GM12878 (cell line): ENCODE data around the gene HK1. TPM values are rescaled to one million over a fixed set of nuclear protein-coding genes. Genes with fewer than 3 reads are reported as not detected.

Experiments
- ATAC-seq: fragments of 200-7000 bp; cut with Tn5 transposase; 3 replicates; pipeline ENCODE4 v1.9.1; 2020; ENCODE audit warnings: mild to moderate bottlenecking, moderate library complexity
- BruUV-seq: library from RNA; stranded (reverse); fragments of 400-500 nt; replicated peaks from 2 replicates; lab custom pipeline; 2021; lab: Mats Ljungman, UMichigan
- CTCF ChIA-PET: fragments of 300-600 bp; sonication (Branson Sonifier 250); formaldehyde crosslinking; extraction: SDS; loops from one replicate; lab custom pipeline; 2021; ENCODE audit warnings: inconsistent platforms; lab: Yijun Ruan, JAX
- POLR2A ChIA-PET: fragments of 350-600 bp; formaldehyde crosslinking; extraction: SDS; loops from one replicate; lab custom pipeline; 2021; ENCODE audit warnings: inconsistent platforms; lab: Charles Lee
- RAD21 ChIA-PET: fragments of 300-600 bp; sonication (Branson Sonifier 250); formaldehyde crosslinking; loops from one replicate; lab custom pipeline; 2023; ENCODE audit warnings: antibody characterized with exemption; ENCODE audit not compliant: unreplicated experiment; lab: Charles Lee
- SMC1A ChIA-PET: fragments of 300-600 bp; sonication (Branson Sonifier 250); formaldehyde crosslinking; loops from one replicate; lab custom pipeline; 2023; ENCODE audit not compliant: unreplicated experiment, uncharacterized antibody; lab: Charles Lee
- DNase-seq: peaks from one replicate; pipeline ENCODE4 v3.0.0-alpha.2; 2011; ENCODE audit warnings: low read depth, low spot score
- FAIRE-seq: peaks from 3 replicates; lab custom pipeline; 2011; peaks lifted over from hg19 to GRCh38; lab: Jason Lieb, UNC
- H2AFZ ChIP-seq: 2 replicates; pipeline ENCODE4 v1.6.0; 2011; ENCODE audit warnings: low read depth, low read length, control low read depth; ENCODE audit not compliant: control insufficient read depth
- H3K27ac ChIP-seq: 2 replicates; pipeline ENCODE4 v1.5.1; 2011; ENCODE audit warnings: control low read depth; ENCODE audit not compliant: control insufficient read depth, insufficient read depth
- H3K27me3 ChIP-seq, 2 experiments: replicated peaks in 1 of 2; 2 replicates each; pipeline versions ENCODE4 v1.6.0 to v1.6.1; 2011; ENCODE audit warnings: low read length in 1 of 2; ENCODE audit not compliant: control insufficient read depth in 2 of 2, insufficient read depth in 2 of 2
- H3K36me3 ChIP-seq, 2 experiments: 2 replicates each; pipeline ENCODE4 v1.5.1; 2011; ENCODE audit warnings: low read length in 1 of 2; ENCODE audit not compliant: control insufficient read depth in 2 of 2, insufficient read depth in 2 of 2
- H3K4me1 ChIP-seq: 2 replicates; pipeline ENCODE4 v1.6.1; 2011; ENCODE audit warnings: mild to moderate bottlenecking, low read length, moderate library complexity, mixed read lengths; ENCODE audit not compliant: control insufficient read depth, insufficient read depth
- H3K4me2 ChIP-seq: 2 replicates; pipeline ENCODE4 v1.6.0; 2011; ENCODE audit warnings: control low read depth; ENCODE audit not compliant: control insufficient read depth, insufficient read depth
- H3K4me3 ChIP-seq: fragments of 200-600 bp; sonication (generic); 2 replicates; pipeline ENCODE4 v1.5.1; 2016
- H3K79me2 ChIP-seq: 2 replicates; pipeline ENCODE4 v1.6.0; 2011; ENCODE audit warnings: low read length; ENCODE audit not compliant: control insufficient read depth, insufficient read depth
- H3K9ac ChIP-seq: 2 replicates; pipeline ENCODE4 v1.8.0; 2011; ENCODE audit warnings: low read length, control low read depth, mixed read lengths; ENCODE audit not compliant: control insufficient read depth, insufficient read depth
- H3K9me3 ChIP-seq: replicated peaks from 3 replicates; pipeline ENCODE4 v1.5.1; 2011; ENCODE audit warnings: mild to moderate bottlenecking, low read length; ENCODE audit not compliant: control insufficient read depth, insufficient read depth
- H4K20me1 ChIP-seq: 2 replicates; pipeline ENCODE4 v1.6.0; 2011; ENCODE audit not compliant: control insufficient read depth, insufficient read depth
- ATF7 ChIP-seq: fragments of 450-650 bp; IDR thresholded peaks from 2 replicates; pipeline ENCODE4 v1.6.1; 2016; ENCODE audit warnings: low read depth, mild to moderate bottlenecking
- BHLHE40 ChIP-seq, 2 experiments: fragments of 450-650 bp in 1 of 2; IDR thresholded peaks; 2 replicates each; pipeline ENCODE4 v1.6.1; 2011 to 2017; ENCODE audit warnings: low read depth in 2 of 2, borderline replicate concordance in 1 of 2, improper control_type of control experiment in 1 of 2, low read length in 1 of 2, mild to moderate bottlenecking in 1 of 2
- FOXK2 ChIP-seq: fragments of 450-650 bp; IDR thresholded peaks from 2 replicates; pipeline ENCODE4 v1.6.1; 2017; ENCODE audit warnings: mild to moderate bottlenecking, moderate library complexity
- FOXM1 ChIP-seq: IDR thresholded peaks from 2 replicates; pipeline ENCODE4 v1.6.1; 2012; ENCODE audit warnings: low read depth, mild to moderate bottlenecking, inconsistent platforms, low read length, moderate library complexity
- HCFC1 ChIP-seq: fragments of 150-350 bp; IDR thresholded peaks from 2 replicates; pipeline ENCODE4 v1.6.1; 2014; ENCODE audit warnings: low read length
- MEF2A ChIP-seq: IDR thresholded peaks from 2 replicates; pipeline ENCODE4 v1.6.1; 2011; ENCODE audit warnings: low read depth, mild to moderate bottlenecking, low read length, moderate library complexity; ENCODE audit not compliant: insufficient read depth
- MEF2B ChIP-seq: fragments of 450-650 bp; IDR thresholded peaks from 2 replicates; pipeline ENCODE4 v1.6.1; 2018; ENCODE audit warnings: mild to moderate bottlenecking, moderate library complexity; ENCODE audit not compliant: partially characterized antibody, poor library complexity, severe bottlenecking
- MXI1 ChIP-seq: fragments of 150-350 bp; IDR thresholded peaks from 2 replicates; pipeline ENCODE4 v1.6.1; 2011; ENCODE audit warnings: low read depth, mild to moderate bottlenecking, inconsistent platforms, low read length, improper control_type of control experiment
- PAX5 ChIP-seq: IDR thresholded peaks from 2 replicates; pipeline ENCODE4 v1.6.1; 2011; ENCODE audit warnings: low read depth, low read length, borderline replicate concordance
- RAD51 ChIP-seq: fragments of 450-650 bp; IDR thresholded peaks from 2 replicates; pipeline ENCODE4 v1.6.1; 2016; ENCODE audit warnings: moderate library complexity, mild to moderate bottlenecking, inconsistent platforms
- SREBF2 ChIP-seq: IDR thresholded peaks from 2 replicates; pipeline ENCODE4 v1.6.1; 2012; ENCODE audit warnings: mild to moderate bottlenecking, low read length
- TARDBP ChIP-seq: IDR thresholded peaks from 2 replicates; pipeline ENCODE4 v1.6.1; 2016; ENCODE audit warnings: borderline replicate concordance
- TCF7 ChIP-seq: IDR thresholded peaks from 2 replicates; pipeline ENCODE4 v1.6.1; 2014; ENCODE audit warnings: antibody characterized with exemption, borderline replicate concordance
- whole genome bisulfite sequencing: methylation state at CpG from one replicate; pipeline ENCODE4 v1.1.6; 2016; ENCODE audit warnings: low lambda C conversion rate; ENCODE audit not compliant: insufficient replicate concordance, insufficient coverage; ENCODE audit errors: missing lambda C conversion rate; 5-methylcytosine and 5-hydroxymethylcytosine counted together
- in situ Hi-C: fragments of 300-500 bp; cut with MboI; formaldehyde crosslinking; loops from 9 replicates; pipeline ENCODE4 v1.14.3; 2018; ENCODE audit warnings: mixed read lengths
- intact Hi-C: fragments of 100-400 bp; cut with micrococcal nuclease; formaldehyde crosslinking; loops from one replicate; pipeline ENCODE4 v1.14.2; 2022; ENCODE audit not compliant: unreplicated experiment
- polyA plus RNA-seq, 11 experiments: library from polyadenylated mRNA; depleted of rRNA in 4 of 11; unstranded in 6 of 11; stranded (reverse) in 5 of 11; fragments of >200 nt; fragmentation: Nextera tagmentation in 4 of 11; fragmentation: Illumina TruSeq in 1 of 11; extraction: Ambion mirVana in 4 of 11; extraction: Trizol in 1 of 11; gene quantifications; 1 replicate in 1 of 11; 2 replicates in 10 of 11; pipeline versions ENCODE4 v1.2.1 to v1.2.3, GENCODE V29; 2011 to 2016; ENCODE audit warnings: inconsistent platforms in 2 of 11, missing spikeins in 2 of 11, low read depth in 1 of 11
- total RNA-seq, 4 experiments: library from RNA; depleted of rRNA in 3 of 4; stranded (reverse); fragments of >200 nt in 3 of 4; fragmentation: Illumina TruSeq in 1 of 4; extraction: Trizol in 1 of 4; gene quantifications; 2 replicates each; pipeline versions ENCODE4 v1.2.1 to v1.2.3, GENCODE V29; 2013 to 2021
- TF ChIP-seq, protein P1 (sequence below): fragments of 450-650 bp; IDR thresholded peaks from 2 replicates; pipeline ENCODE4 v1.6.1; 2017; ENCODE audit warnings: mild to moderate bottlenecking, low read depth, inconsistent platforms; ENCODE audit not compliant: poor library complexity, severe bottlenecking
- TF ChIP-seq, protein P2 (sequence below): fragments of 450-650 bp; IDR thresholded peaks from 2 replicates; pipeline ENCODE4 v1.6.1; 2016; ENCODE audit warnings: mild to moderate bottlenecking
- TF ChIP-seq, protein P3 (sequence below): fragments of 450-650 bp; IDR thresholded peaks from 2 replicates; pipeline ENCODE4 v1.6.1; 2017; ENCODE audit warnings: antibody characterized with exemption, mild to moderate bottlenecking, moderate library complexity

The HK1 gene
- total and polyA plus RNA-seq, 10 of the 15 experiments (the other 5 are each of a cell fraction or from before 2014, with no cell fraction given): 3.4 to 77.3 (median 46.6) TPM

DNA sequence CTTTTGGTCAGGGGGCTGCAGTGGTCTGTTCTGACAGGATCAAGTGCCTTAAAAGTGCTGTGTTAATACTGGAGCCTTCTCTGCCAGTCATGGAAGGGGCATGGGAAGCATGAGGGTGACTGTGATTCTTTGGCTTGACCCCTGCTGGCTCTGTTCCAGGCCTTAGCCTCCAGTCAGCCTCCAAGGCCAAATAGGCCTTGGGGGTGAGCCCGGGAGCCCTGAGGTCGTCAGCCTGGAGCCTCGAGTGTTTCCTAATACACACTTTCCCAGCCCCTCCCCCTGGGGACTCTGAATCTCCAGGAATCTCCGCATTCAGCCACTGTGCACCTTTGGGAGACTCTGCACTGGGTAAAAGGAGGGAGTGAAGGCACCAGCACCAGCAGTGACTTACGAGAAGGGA lies 48.2 kb upstream of the HK1 start (continued):
- TF ChIP-seq BHLHE40 (IDR thresholded peaks at IDR 0.05; ENCODE audit: borderline replicate concordance in 1 of 2, low read depth in 2 of 2, low read length in 1 of 2) (no peak), MXI1 (no peak), RAD51 (no peak), FOXK2 (no peak), SREBF2 (no peak), MEF2B (no peak)
- TF ChIP-seq, protein P1, sequence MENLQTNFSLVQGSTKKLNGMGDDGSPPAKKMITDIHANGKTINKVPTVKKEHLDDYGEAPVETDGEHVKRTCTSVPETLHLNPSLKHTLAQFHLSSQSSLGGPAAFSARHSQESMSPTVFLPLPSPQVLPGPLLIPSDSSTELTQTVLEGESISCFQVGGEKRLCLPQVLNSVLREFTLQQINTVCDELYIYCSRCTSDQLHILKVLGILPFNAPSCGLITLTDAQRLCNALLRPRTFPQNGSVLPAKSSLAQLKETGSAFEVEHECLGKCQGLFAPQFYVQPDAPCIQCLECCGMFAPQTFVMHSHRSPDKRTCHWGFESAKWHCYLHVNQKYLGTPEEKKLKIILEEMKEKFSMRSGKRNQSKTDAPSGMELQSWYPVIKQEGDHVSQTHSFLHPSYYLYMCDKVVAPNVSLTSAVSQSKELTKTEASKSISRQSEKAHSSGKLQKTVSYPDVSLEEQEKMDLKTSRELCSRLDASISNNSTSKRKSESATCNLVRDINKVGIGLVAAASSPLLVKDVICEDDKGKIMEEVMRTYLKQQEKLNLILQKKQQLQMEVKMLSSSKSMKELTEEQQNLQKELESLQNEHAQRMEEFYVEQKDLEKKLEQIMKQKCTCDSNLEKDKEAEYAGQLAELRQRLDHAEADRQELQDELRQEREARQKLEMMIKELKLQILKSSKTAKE: no peak
- TF ChIP-seq, protein P2, sequence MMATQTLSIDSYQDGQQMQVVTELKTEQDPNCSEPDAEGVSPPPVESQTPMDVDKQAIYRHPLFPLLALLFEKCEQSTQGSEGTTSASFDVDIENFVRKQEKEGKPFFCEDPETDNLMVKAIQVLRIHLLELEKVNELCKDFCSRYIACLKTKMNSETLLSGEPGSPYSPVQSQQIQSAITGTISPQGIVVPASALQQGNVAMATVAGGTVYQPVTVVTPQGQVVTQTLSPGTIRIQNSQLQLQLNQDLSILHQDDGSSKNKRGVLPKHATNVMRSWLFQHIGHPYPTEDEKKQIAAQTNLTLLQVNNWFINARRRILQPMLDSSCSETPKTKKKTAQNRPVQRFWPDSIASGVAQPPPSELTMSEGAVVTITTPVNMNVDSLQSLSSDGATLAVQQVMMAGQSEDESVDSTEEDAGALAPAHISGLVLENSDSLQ: no peak
- TF ChIP-seq, all 136 proteins: peak for 0

DNA sequence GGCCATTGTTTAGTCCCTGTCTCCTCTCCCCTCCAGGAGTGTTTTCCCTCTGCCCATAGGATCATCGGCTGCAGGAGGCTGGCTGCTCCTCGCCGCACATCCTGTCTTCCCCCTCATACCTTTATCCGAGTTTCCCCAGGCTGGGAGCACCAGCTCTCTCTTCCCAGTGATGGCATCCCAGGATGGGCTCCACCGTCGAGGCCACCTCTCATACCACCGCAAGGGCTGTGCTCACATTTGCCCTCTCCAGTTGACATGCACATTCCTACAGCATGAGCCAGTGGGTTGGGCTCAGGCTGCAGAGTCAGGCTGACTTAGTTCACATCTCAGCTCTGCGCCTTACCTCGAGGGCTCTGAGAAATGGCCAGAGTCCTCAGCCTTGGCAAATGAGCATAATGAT lies 46.0 kb upstream of the HK1 start:
- DNase-seq: no peak
- no peak for FAIRE-seq
- ChIA-PET POLR2A (no interaction called here), RAD21 (interaction anchor here (1.8 kb wide), 1 partner anchor 160 kb away, joined by 3 read pairs; no protein-coding TSS in a partner anchor), SMC1A (interaction anchor here (1.1 to 4.8 kb wide), 5 partner anchors 91 to 277 kb away, joined by 3 to 13 read pairs (median 4); partner anchors contain the start of gene DDX21), CTCF (interaction anchor here (0.6 to 2.4 kb wide), 6 partner anchors 73 to 226 kb away, joined by 3 to 7 read pairs (median 3); partner anchors contain the start of gene TSPAN15)
- H3K4me2 ChIP-seq: no peak overlapping the region
- H3K27me3 ChIP-seq: no peaks in the 10 kb centered on the region
- no peak overlapping the region for H3K9ac ChIP-seq
- in situ Hi-C loops: loop anchor here (5.0 kb wide), 2 partner anchors 170 to 275 kb away; no protein-coding TSS in a partner anchor
- BruUV-seq: no TSS peak
- H3K4me1 ChIP-seq: peaks cover 21% of the 10 kb centered on the region
- H3K9me3 ChIP-seq: no peaks in the 10 kb centered on the region
- intact Hi-C loops: no loop called here
- no peaks in the 10 kb centered on the region for H3K79me2 ChIP-seq
- no peak for ATAC-seq
- H3K27ac ChIP-seq: no peak overlapping the region
- no peaks in the 10 kb centered on the region for H3K36me3 ChIP-seq
- H4K20me1 ChIP-seq: no peaks in the 10 kb centered on the region
- H3K4me3 ChIP-seq: no peak overlapping the region
- WGBS: 81% methylated on average over 9 of the region's 9 CpGs
- H2AFZ ChIP-seq: no peak overlapping the region
- TF ChIP-seq, protein P3, sequence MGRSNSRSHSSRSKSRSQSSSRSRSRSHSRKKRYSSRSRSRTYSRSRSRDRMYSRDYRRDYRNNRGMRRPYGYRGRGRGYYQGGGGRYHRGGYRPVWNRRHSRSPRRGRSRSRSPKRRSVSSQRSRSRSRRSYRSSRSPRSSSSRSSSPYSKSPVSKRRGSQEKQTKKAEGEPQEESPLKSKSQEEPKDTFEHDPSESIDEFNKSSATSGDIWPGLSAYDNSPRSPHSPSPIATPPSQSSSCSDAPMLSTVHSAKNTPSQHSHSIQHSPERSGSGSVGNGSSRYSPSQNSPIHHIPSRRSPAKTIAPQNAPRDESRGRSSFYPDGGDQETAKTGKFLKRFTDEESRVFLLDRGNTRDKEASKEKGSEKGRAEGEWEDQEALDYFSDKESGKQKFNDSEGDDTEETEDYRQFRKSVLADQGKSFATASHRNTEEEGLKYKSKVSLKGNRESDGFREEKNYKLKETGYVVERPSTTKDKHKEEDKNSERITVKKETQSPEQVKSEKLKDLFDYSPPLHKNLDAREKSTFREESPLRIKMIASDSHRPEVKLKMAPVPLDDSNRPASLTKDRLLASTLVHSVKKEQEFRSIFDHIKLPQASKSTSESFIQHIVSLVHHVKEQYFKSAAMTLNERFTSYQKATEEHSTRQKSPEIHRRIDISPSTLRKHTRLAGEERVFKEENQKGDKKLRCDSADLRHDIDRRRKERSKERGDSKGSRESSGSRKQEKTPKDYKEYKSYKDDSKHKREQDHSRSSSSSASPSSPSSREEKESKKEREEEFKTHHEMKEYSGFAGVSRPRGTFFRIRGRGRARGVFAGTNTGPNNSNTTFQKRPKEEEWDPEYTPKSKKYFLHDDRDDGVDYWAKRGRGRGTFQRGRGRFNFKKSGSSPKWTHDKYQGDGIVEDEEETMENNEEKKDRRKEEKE: no peak
- TF ChIP-seq PAX5 (no peak), ATF7 (no peak), TARDBP (no peak), TCF7 (no peak), HCFC1 (no peak), FOXM1 (no peak), MEF2A (no peak)
